Peyer's patch (tissue), 4 donors: Measurements from ENCODE around the gene DEF6.

Source experiments
- POLR2A ChIP-seq, 2 donors: fragments of 450-650 bp; IDR thresholded peaks; one replicate each; pipeline ENCODE4 v1.5.1; 2017; ENCODE audit warnings: antibody characterized with exemption in 2 of 2, mild to moderate bottlenecking in 2 of 2, moderate library complexity in 2 of 2
- TF ChIP-seq, protein P1 (sequence below), 6 experiments: fragments of 450-650 bp in 4 of 6; fragments of 200-600 bp in 2 of 6; sonication (generic) in 1 of 6; IDR thresholded peaks; one replicate each; pipeline ENCODE4 v1.5.1; 2017 to 2019; ENCODE audit warnings: antibody characterized with exemption in 6 of 6, mild to moderate bottlenecking in 3 of 6, moderate library complexity in 1 of 6

DNA sequence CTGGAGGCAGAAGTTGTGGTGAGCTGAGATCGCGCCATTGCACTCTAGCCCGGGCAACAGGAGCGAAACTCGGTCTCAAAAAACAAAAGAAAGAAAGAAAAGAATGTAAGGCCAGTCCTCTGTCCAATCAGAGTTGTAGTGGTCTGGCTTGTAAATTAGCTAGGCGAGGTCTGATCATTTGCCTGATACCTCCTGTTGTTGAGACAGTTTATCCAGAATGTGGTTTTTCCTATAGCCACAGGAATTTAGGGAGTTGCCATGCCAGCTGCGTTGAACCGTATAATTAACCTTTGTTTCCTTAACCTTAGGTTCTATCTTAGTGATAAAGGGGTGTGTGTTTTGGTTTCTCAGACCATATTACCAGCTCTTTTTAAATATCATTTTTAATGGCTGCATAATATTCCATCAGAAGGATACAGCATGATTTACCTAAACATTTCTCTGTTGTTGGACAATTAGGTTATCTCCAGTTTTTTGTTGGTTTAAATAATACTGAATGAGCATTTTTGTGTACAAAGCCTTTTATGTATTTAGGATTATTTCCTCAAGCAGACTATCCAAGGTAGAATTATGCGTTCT lies 33.0 kb downstream of the DEF6 start:
- TF ChIP-seq POLR2A (IDR thresholded peaks at IDR 0.05): no peak
- TF ChIP-seq, protein P1, sequence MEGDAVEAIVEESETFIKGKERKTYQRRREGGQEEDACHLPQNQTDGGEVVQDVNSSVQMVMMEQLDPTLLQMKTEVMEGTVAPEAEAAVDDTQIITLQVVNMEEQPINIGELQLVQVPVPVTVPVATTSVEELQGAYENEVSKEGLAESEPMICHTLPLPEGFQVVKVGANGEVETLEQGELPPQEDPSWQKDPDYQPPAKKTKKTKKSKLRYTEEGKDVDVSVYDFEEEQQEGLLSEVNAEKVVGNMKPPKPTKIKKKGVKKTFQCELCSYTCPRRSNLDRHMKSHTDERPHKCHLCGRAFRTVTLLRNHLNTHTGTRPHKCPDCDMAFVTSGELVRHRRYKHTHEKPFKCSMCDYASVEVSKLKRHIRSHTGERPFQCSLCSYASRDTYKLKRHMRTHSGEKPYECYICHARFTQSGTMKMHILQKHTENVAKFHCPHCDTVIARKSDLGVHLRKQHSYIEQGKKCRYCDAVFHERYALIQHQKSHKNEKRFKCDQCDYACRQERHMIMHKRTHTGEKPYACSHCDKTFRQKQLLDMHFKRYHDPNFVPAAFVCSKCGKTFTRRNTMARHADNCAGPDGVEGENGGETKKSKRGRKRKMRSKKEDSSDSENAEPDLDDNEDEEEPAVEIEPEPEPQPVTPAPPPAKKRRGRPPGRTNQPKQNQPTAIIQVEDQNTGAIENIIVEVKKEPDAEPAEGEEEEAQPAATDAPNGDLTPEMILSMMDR (IDR thresholded peaks at IDR 0.05): no peak
